H1 (cell line): ENCODE measurements around the gene PPP4R4. TPM values are rescaled to one million over a fixed set of nuclear protein-coding genes. Genes with fewer than 3 reads are reported as not detected.

Source experiments
- CTCF ChIA-PET: fragments of 300-600 bp; sonication (Branson Sonifier 250); formaldehyde crosslinking; loops from one replicate; lab custom pipeline; 2021; ENCODE audit not compliant: partially characterized antibody; lab: Charles Lee
- POLR2A ChIA-PET: fragments of 300-600 bp; sonication (Branson Sonifier 250); formaldehyde crosslinking; loops from one replicate; lab custom pipeline; 2021; ENCODE audit warnings: inconsistent platforms; ENCODE audit not compliant: partially characterized antibody; lab: Charles Lee
- DNase-seq, 2 experiments: peaks; one replicate each; pipeline versions ENCODE4 v3.0.0 to v3.0.0-alpha.2; 2010 to 2022; ENCODE audit warnings: low spot score in 2 of 2, low read depth in 1 of 2, mixed read lengths in 1 of 2
- FAIRE-seq: peaks from 2 replicates; lab custom pipeline; 2011; peaks lifted over from hg19 to GRCh38; lab: Jason Lieb, UNC
- H2AFZ ChIP-seq: 2 replicates; pipeline ENCODE4 v1.8.1; 2012; ENCODE audit warnings: low read length, inconsistent platforms
- H2AK5ac ChIP-seq: 2 replicates; pipeline ENCODE4 v1.6.1; 2013; ENCODE audit warnings: low read depth, low read length
- H2BK120ac ChIP-seq: replicated peaks from 2 replicates; pipeline ENCODE3; 2013; ENCODE audit warnings: low read depth, low read length, inconsistent platforms
- H2BK12ac ChIP-seq: 2 replicates; pipeline ENCODE4 v1.6.1; 2013; ENCODE audit warnings: low read depth, low read length
- H2BK15ac ChIP-seq: 2 replicates; pipeline ENCODE4 v1.6.1; 2013; ENCODE audit warnings: low read length
- H2BK20ac ChIP-seq: 2 replicates; pipeline ENCODE4 v1.6.1; 2013; ENCODE audit warnings: low read length
- H2BK5ac ChIP-seq: 2 replicates; pipeline ENCODE4 v1.6.1; 2013; ENCODE audit warnings: low read depth, low read length
- H3K14ac ChIP-seq: 2 replicates; pipeline ENCODE4 v1.6.1; 2013; ENCODE audit warnings: inconsistent platforms; ENCODE audit not compliant: insufficient read length
- H3K18ac ChIP-seq: 2 replicates; pipeline ENCODE4 v1.6.1; 2013; ENCODE audit warnings: low read length; ENCODE audit errors: extremely low read depth
- H3K23ac ChIP-seq: 2 replicates; pipeline ENCODE4 v1.6.1; 2013; ENCODE audit warnings: inconsistent platforms; ENCODE audit not compliant: insufficient read length
- H3K23me2 ChIP-seq: 2 replicates; pipeline ENCODE4 v1.6.1; 2013; ENCODE audit warnings: low read depth, low read length
- H3K27ac ChIP-seq: 2 replicates; pipeline ENCODE4 v1.6.1; 2011; ENCODE audit warnings: low read depth, low read length, inconsistent platforms
- H3K27me3 ChIP-seq, 4 experiments: replicated peaks in 1 of 4; 1 replicate in 1 of 4; 2 replicates in 3 of 4; pipeline versions ENCODE4 v1.6.1 to v1.8.1; 2011 to 2013; ENCODE audit warnings: low read length in 3 of 4, mild to moderate bottlenecking in 3 of 4, inconsistent platforms in 2 of 4, mixed read lengths in 2 of 4, moderate library complexity in 1 of 4; ENCODE audit not compliant: control insufficient read depth in 3 of 4, insufficient read depth in 3 of 4; ENCODE audit errors: extremely low read depth in 1 of 4
- H3K36me3 ChIP-seq, 4 experiments: 2 replicates each; pipeline versions ENCODE4 v1.6.1 to v1.8.1; 2011 to 2013; ENCODE audit warnings: mild to moderate bottlenecking in 4 of 4, low read length in 3 of 4, moderate library complexity in 2 of 4, control low read depth in 1 of 4, inconsistent platforms in 1 of 4; ENCODE audit not compliant: insufficient read depth in 4 of 4, control insufficient read depth in 2 of 4
- H3K4ac ChIP-seq: replicated peaks from 2 replicates; pipeline ENCODE3; 2013; ENCODE audit warnings: low read length, low read depth, mixed read lengths, inconsistent platforms; ENCODE audit not compliant: insufficient read length
- H3K4me1 ChIP-seq, 4 experiments: replicated peaks in 1 of 4; 1 replicate in 1 of 4; 2 replicates in 3 of 4; pipeline versions ENCODE4 v1.6.1 to v1.8.1; 2011 to 2013; ENCODE audit warnings: low read length in 3 of 4, inconsistent platforms in 2 of 4, mixed read lengths in 1 of 4; ENCODE audit not compliant: insufficient read depth in 4 of 4, control insufficient read depth in 3 of 4
- H3K4me2 ChIP-seq, 2 experiments: 2 replicates each; pipeline versions ENCODE4 v1.6.1 to v1.8.1; 2011 to 2013; ENCODE audit warnings: low read depth in 2 of 2, low read length in 2 of 2, control low read depth in 1 of 2, inconsistent platforms in 1 of 2, mild to moderate bottlenecking in 1 of 2; ENCODE audit not compliant: insufficient read depth in 1 of 2
- H3K4me3 ChIP-seq, 4 experiments: fragments of 200-600, 300-600 bp in 1 of 4; sonication (generic), shearing (Covaris generic), sonication (Bioruptor Twin) in 1 of 4; 2 replicates each; pipeline versions ENCODE4 v1.5.1 to v1.8.1; 2011 to 2016; ENCODE audit warnings: low read length in 4 of 4, low read depth in 3 of 4, control low read depth in 2 of 4, inconsistent platforms in 2 of 4, mild to moderate bottlenecking in 2 of 4, mixed read lengths in 1 of 4, moderate library complexity in 1 of 4; ENCODE audit not compliant: insufficient read depth in 2 of 4; ENCODE audit errors: extremely low read depth in 1 of 4
- H3K56ac ChIP-seq: replicated peaks from 2 replicates; pipeline ENCODE3; 2013; ENCODE audit warnings: low read depth, mild to moderate bottlenecking, mixed read lengths, low read length, inconsistent platforms; ENCODE audit not compliant: insufficient read length
- H3K79me1 ChIP-seq: 2 replicates; pipeline ENCODE4 v1.6.1; 2013; ENCODE audit warnings: low read depth, low read length, control low read depth
- H3K79me2 ChIP-seq, 2 experiments: 2 replicates each; pipeline versions ENCODE4 v1.6.1 to v1.8.1; 2012 to 2013; ENCODE audit warnings: low read length in 2 of 2, mild to moderate bottlenecking in 2 of 2, inconsistent platforms in 1 of 2; ENCODE audit not compliant: insufficient read depth in 2 of 2, control insufficient read depth in 1 of 2
- H3K9ac ChIP-seq, 4 experiments: replicated peaks in 1 of 4; 1 replicate in 1 of 4; 2 replicates in 3 of 4; pipeline versions ENCODE4 v1.6.1 to v1.8.1; 2011 to 2013; ENCODE audit warnings: low read depth in 3 of 4, low read length in 3 of 4, control low read depth in 2 of 4, mild to moderate bottlenecking in 2 of 4, moderate library complexity in 2 of 4, inconsistent platforms in 1 of 4; ENCODE audit errors: extremely low read depth in 1 of 4
- H3K9me3 ChIP-seq, 2 experiments: 2 replicates each; pipeline versions ENCODE4 v1.6.1 to v1.8.1; 2012 to 2013; ENCODE audit warnings: mild to moderate bottlenecking in 2 of 2, moderate library complexity in 2 of 2, control low read depth in 1 of 2, inconsistent platforms in 1 of 2, low read depth in 1 of 2, low read length in 1 of 2, mixed read lengths in 1 of 2; ENCODE audit not compliant: insufficient read depth in 2 of 2
- H4K20me1 ChIP-seq, 2 experiments: replicated peaks in 1 of 2; 2 replicates each; pipeline versions ENCODE3 to v1.8.1; 2011 to 2013; ENCODE audit warnings: inconsistent platforms in 2 of 2, low read length in 2 of 2, mild to moderate bottlenecking in 1 of 2; ENCODE audit not compliant: insufficient read depth in 2 of 2, control insufficient read depth in 1 of 2
- H4K5ac ChIP-seq: 2 replicates; pipeline ENCODE4 v1.6.1; 2013; ENCODE audit warnings: low read length, low read depth, mixed read lengths, inconsistent platforms; ENCODE audit not compliant: insufficient read length
- H4K8ac ChIP-seq: 2 replicates; pipeline ENCODE4 v1.8.0; 2013; ENCODE audit warnings: mild to moderate bottlenecking, moderate library complexity, low read length, inconsistent platforms; ENCODE audit not compliant: insufficient read depth; ENCODE audit errors: extremely low read depth
- H4K91ac ChIP-seq: replicated peaks from 2 replicates; pipeline ENCODE3; 2013; ENCODE audit warnings: low read length, mixed read lengths, inconsistent platforms; ENCODE audit not compliant: insufficient read length
- CBX8 ChIP-seq: fragments of 300-800, 300-1000 bp; sonication (generic); IDR thresholded peaks from 2 replicates; pipeline ENCODE4 v1.7.1; 2016; ENCODE audit warnings: low read depth, low read length, borderline replicate concordance
- CEBPB ChIP-seq: IDR thresholded peaks from 2 replicates; pipeline ENCODE4 v1.6.1; 2012; ENCODE audit warnings: low read depth, low read length
- GTF2F1 ChIP-seq: IDR thresholded peaks from 2 replicates; pipeline ENCODE4 v1.6.1; 2012; ENCODE audit warnings: low read depth, low read length, improper control_type of control experiment, borderline replicate concordance
- POLR2A ChIP-seq, 2 experiments: IDR thresholded peaks; 1 replicate in 1 of 2; 2 replicates in 1 of 2; pipeline ENCODE4 v1.6.1; 2011; ENCODE audit warnings: low read depth in 2 of 2, low read length in 2 of 2, mild to moderate bottlenecking in 2 of 2; ENCODE audit errors: control extremely low read depth in 1 of 2
- RNF2 ChIP-seq: fragments of 200-900, 300-1000 bp; sonication (generic); IDR thresholded peaks from 2 replicates; pipeline ENCODE4 v1.7.1; 2016; ENCODE audit warnings: borderline replicate concordance, low read depth, mild to moderate bottlenecking, antibody characterized with exemption, low read length; ENCODE audit not compliant: poor library complexity, severe bottlenecking; ENCODE audit errors: missing control alignments
- SIX5 ChIP-seq: IDR thresholded peaks from 2 replicates; pipeline ENCODE4 v1.6.1; 2011; ENCODE audit warnings: mild to moderate bottlenecking, low read depth, low read length
- SP1 ChIP-seq: IDR thresholded peaks from 2 replicates; pipeline ENCODE4 v1.6.1; 2011; ENCODE audit warnings: low read depth, low read length
- SRF ChIP-seq: IDR thresholded peaks from 2 replicates; pipeline ENCODE4 v1.6.1; 2011; ENCODE audit warnings: mild to moderate bottlenecking, low read depth, low read length, moderate library complexity
- TEAD4 ChIP-seq: IDR thresholded peaks from 2 replicates; pipeline ENCODE4 v1.6.1; 2012; ENCODE audit warnings: low read depth, low read length, inconsistent platforms, mixed read lengths
- WGBS, 2 experiments: shearing (Covaris generic) in 1 of 2; methylation state at CpG; one replicate each; pipeline versions ENCODE4 v1.1.6 to v1.1.7; 2013 to 2015; ENCODE audit warnings: low lambda C conversion rate in 2 of 2, mixed read lengths in 2 of 2, inconsistent platforms in 1 of 2, low coverage in 1 of 2, missing lambda C conversion rate in 1 of 2; ENCODE audit not compliant: insufficient replicate concordance in 2 of 2, insufficient coverage in 1 of 2, insufficient read length in 1 of 2; ENCODE audit errors: extremely low coverage in 1 of 2, missing lambda C conversion rate in 1 of 2; 5-methylcytosine and 5-hydroxymethylcytosine counted together
- polyA plus RNA-seq, 7 experiments: library from polyadenylated mRNA; depleted of rRNA in 3 of 7; stranded (reverse) in 5 of 7; unstranded in 2 of 7; fragments of >200 nt in 5 of 7; fragments of 200-250 nt in 2 of 7; gene quantifications; 1 replicate in 5 of 7; 2 replicates in 1 of 7; 4 replicates in 1 of 7; pipeline versions ENCODE4 v1.2.1 to v1.2.3, GENCODE V29; 2011 to 2013; ENCODE audit warnings: missing spikeins in 2 of 7, mixed read lengths in 2 of 7
- total RNA-seq: library from RNA; stranded (reverse); fragmentation: NEBNext Ultra II Directional; extraction: Animal tissue kit (Norgen Biotek cat#: 25700); gene quantifications from 2 replicates; pipeline ENCODE4 v1.2.1, GENCODE V29; 2021
- TF ChIP-seq, protein P1 (sequence below): IDR thresholded peaks from 2 replicates; pipeline ENCODE4 v1.6.1; 2011; ENCODE audit warnings: low read depth, mild to moderate bottlenecking, low read length; ENCODE audit not compliant: insufficient read depth
- TF ChIP-seq, protein P2 (sequence below), 3 experiments: IDR thresholded peaks; 1 replicate in 2 of 3; 2 replicates in 1 of 3; pipeline versions ENCODE4 v1.5.1 to v1.6.1; 2011; ENCODE audit warnings: low read length in 3 of 3, mild to moderate bottlenecking in 3 of 3, inconsistent platforms in 2 of 3, low read depth in 1 of 3, moderate library complexity in 1 of 3; ENCODE audit not compliant: insufficient read depth in 1 of 3; ENCODE audit errors: control extremely low read depth in 1 of 3

PPP4R4 gene
- total and polyA plus RNA-seq, 2 of the 8 experiments (the other 6 are each of a cell fraction or from before 2014, with no cell fraction given), result 3.3 to 9.6 TPM

DNA sequence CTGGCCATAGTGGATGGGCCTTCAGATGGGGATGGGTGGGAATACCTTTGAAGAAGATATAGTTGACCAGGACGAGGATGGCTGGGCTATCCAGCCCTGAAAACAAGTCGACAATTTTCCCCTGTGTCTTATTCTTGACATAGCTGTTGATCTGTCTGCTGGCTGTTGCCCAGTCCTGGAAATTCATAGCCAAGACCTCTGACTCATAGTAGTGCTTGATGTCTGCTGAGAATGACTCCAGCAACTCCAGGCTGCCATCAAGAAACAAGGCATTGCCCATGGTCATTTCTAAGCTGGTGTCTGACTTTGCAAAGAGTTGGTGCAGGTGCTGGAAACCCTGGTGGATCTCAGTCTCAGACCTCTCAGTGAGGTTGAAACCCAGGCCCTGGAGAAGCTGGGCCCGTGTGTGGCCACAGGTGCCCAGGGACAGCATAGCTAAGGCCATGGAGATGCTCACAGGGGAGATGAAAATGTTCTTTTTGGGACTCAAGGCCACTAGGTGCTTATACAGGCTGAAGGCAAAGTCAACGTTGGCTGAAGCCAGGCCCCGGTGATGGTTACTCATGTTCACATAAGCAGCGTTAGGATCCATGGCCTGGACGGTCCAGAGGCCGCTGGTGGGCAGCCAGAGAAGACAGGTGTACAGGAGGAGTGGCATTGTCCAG is 140.0 kb downstream of the PPP4R4 start:
- H3K4me1 ChIP-seq, result no peaks in the 10 kb centered on the region
- H3K9ac ChIP-seq, result no peak overlapping the region
- H2BK12ac ChIP-seq, result no peak overlapping the region
- no peak overlapping the region for H4K91ac ChIP-seq
- no peak overlapping the region for H3K23ac ChIP-seq
- DNase-seq (no peak), FAIRE-seq (no peak)
- no peak overlapping the region for H2BK5ac ChIP-seq
- no peak overlapping the region for H4K5ac ChIP-seq
- H3K56ac ChIP-seq, result no peak overlapping the region
- no peak overlapping the region for H3K14ac ChIP-seq
- H2BK15ac ChIP-seq, result no peak overlapping the region
- no peaks in the 10 kb centered on the region for H3K36me3 ChIP-seq
- H3K79me2 ChIP-seq, result no peaks in the 10 kb centered on the region
- ChIA-PET POLR2A (no interaction called here), CTCF (interaction anchor here (0.5 to 0.8 kb wide), 3 partner anchors 13 to 278 kb away, joined by 3 read pairs; no protein-coding TSS in a partner anchor)
- no peak overlapping the region for H2AFZ ChIP-seq
- no peak overlapping the region for H2BK20ac ChIP-seq
- H4K20me1 ChIP-seq, result no peaks in the 10 kb centered on the region
- H3K4me3 ChIP-seq, result no peak overlapping the region
- H3K18ac ChIP-seq, result no peak overlapping the region
- no peaks in the 10 kb centered on the region; a peak in 1 of 4 replicates for H3K9me3 ChIP-seq
- no peak overlapping the region for H3K27ac ChIP-seq
- no peaks in the 10 kb centered on the region for H3K79me1 ChIP-seq
- no peak overlapping the region for H2AK5ac ChIP-seq
- 92% methylated on average over 8 of the region's 8 CpGs; no CpG with 5 or more reads in 1 of the 2 experiments for whole genome bisulfite sequencing, 2 experiments
- H3K4ac ChIP-seq, result no peak overlapping the region
- no peak overlapping the region for H2BK120ac ChIP-seq
- no peak overlapping the region for H4K8ac ChIP-seq
- no peaks in the 10 kb centered on the region for H3K23me2 ChIP-seq
- H3K27me3 ChIP-seq, result no peaks in the 10 kb centered on the region
- H3K4me2 ChIP-seq, result no peak overlapping the region
- TF ChIP-seq POLR2A (IDR thresholded peaks at IDR 0.05; ENCODE audit: control extremely low read depth in 1 of 2, low read depth in 2 of 2, low read length in 2 of 2) (no peak), CBX8 (no peak), CEBPB (no peak), TEAD4 (no peak), RNF2 (no peak), GTF2F1 (no peak), SRF (no peak), SIX5 (no peak), SP1 (no peak)
- TF ChIP-seq, protein P1, sequence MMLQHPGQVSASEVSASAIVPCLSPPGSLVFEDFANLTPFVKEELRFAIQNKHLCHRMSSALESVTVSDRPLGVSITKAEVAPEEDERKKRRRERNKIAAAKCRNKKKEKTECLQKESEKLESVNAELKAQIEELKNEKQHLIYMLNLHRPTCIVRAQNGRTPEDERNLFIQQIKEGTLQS, result no peak
- TF ChIP-seq, protein P2, sequence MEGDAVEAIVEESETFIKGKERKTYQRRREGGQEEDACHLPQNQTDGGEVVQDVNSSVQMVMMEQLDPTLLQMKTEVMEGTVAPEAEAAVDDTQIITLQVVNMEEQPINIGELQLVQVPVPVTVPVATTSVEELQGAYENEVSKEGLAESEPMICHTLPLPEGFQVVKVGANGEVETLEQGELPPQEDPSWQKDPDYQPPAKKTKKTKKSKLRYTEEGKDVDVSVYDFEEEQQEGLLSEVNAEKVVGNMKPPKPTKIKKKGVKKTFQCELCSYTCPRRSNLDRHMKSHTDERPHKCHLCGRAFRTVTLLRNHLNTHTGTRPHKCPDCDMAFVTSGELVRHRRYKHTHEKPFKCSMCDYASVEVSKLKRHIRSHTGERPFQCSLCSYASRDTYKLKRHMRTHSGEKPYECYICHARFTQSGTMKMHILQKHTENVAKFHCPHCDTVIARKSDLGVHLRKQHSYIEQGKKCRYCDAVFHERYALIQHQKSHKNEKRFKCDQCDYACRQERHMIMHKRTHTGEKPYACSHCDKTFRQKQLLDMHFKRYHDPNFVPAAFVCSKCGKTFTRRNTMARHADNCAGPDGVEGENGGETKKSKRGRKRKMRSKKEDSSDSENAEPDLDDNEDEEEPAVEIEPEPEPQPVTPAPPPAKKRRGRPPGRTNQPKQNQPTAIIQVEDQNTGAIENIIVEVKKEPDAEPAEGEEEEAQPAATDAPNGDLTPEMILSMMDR (IDR thresholded peaks at IDR 0.05; ENCODE audit: control extremely low read depth in 1 of 3, insufficient read depth in 1 of 3, low read depth in 1 of 3, low read length in 3 of 3), result no peak
